Stimulated activated CD8-positive, alpha-beta memory T cell treated with anti-CD3 and anti-CD28 coated beads, Interleukin-15, amount 100 ng/mL, for 4 hours (primary cell): ENCODE data around the gene TFAP2E.

Source experiments
- DNase-seq, 2 donors: peaks; one replicate each; pipeline ENCODE4 v3.0.0-alpha.2; 2020; ENCODE audit warnings: low read depth in 2 of 2

The TFAP2E gene

DNA sequence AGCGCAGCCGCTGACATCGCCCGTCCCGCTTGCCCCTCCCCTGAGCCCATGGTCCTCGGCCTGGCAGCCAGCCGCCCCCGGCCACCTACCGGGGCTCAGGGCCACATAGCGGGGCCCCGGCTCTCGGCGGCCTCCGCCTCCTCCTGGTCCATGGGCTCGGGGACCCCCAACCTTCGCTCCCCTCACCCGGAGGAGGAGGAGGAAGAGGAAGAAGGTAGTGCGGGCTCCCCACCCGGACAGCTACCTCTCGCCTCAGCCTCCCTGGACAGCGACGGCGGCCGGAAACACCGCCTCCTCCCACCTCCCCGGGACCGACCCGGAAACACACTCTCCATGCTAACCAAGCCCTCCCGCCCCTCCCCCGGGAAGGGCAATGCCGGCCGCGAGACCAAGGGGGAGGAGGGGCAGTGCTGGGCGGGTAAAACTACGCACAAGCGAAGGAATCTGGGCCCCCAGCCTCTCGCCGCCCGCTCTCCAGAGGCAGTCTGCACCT, 15.9 kb upstream of the TFAP2E start, which contains the start of gene KIAA0319L:
KIAA0319L (minus strand) TSS at position 286 of the 493 bp plus-strand sequence. CDS start 2,912 bp downstream, outside the sequence.
- DNase-seq, result no peak

DNA sequence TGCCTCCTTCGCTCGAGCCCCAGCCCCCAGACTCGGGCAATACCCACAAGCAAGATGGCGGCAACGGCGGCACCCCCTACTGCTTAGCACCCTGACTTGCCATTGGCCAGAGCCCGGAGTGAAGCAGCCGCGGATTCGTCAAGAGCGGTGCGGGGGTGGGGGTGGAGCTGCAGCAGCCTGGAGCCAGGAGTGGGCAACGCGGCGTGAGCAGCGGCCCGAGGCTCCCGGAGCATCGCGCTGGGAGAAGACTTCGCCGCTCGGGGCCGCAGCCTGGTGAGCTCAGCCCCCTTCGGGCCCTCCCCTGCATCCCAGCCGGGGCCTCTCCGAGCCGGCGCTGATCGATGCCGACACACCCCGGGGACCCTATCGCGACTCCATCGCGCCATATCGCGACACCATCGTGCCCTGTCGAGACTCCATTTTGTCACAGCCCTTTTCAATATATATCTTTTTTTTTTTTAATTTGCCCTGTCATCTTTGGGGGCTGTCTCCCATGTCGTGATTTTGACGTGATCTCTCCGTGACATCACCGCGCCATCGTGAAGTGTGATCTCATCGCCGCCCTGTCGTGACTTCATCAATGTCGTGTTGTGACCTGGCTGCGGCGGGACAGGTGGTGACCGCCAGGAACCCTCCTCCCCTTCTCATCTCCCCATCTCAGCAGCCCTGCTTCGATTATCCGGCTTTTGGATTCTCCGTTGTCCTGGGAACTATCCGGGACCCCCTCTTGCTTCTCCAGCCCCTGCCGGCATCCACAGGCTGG, 15.3 kb upstream of the TFAP2E start, which contains the start of gene NCDN:
NCDN (plus strand) TSS at position 189 of the 763 bp plus-strand sequence; CDS start at position 581, 392 bp downstream.
- DNase-seq, result peak; percentile 94 to 95

DNA sequence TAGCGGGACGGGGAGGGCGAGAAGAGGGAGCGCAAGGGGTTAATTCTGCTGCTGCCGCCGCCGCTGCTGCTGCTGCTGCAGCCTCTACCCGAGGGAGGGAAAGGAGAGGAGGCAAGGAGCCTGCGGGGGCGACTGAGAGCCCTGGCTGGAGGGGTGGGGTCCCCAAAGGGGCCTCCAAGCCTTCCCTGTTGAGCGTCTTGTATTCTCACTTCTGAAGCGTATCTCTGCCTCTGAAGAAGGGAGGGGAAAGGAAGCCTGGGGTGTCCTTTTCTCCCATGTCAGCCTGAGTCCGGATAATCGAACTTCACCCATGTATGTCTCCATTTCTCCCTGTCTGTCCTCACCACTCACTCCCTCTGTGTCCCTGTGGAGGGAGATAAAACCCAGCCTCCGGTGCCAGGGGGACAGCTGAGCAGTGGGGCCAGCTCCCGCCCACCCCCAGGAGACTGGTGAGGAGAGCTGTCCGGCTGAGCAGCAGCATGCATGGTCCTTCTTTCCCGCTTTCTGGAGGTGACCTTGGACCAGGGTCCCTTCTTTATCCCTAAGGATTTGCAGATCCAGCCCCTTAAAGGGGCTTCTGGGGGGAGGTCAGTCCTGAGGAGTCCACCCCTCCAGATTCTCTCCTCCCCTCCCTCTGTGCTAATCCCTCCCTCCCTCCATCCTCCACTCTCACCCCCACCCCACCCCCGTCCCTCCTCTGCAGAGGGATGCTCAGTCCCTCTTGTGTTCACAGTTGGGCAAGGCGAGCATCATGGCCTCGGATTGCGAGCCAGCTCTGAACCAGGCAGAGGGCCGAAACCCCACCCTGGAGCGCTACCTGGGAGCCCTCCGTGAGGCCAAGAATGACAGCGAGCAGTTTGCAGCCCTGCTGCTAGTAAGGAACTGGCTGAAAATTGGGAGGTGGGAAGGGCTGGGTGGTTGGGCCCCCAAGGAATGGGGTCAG, 14.5 kb upstream of the TFAP2E start:
- no peak for DNase-seq

DNA sequence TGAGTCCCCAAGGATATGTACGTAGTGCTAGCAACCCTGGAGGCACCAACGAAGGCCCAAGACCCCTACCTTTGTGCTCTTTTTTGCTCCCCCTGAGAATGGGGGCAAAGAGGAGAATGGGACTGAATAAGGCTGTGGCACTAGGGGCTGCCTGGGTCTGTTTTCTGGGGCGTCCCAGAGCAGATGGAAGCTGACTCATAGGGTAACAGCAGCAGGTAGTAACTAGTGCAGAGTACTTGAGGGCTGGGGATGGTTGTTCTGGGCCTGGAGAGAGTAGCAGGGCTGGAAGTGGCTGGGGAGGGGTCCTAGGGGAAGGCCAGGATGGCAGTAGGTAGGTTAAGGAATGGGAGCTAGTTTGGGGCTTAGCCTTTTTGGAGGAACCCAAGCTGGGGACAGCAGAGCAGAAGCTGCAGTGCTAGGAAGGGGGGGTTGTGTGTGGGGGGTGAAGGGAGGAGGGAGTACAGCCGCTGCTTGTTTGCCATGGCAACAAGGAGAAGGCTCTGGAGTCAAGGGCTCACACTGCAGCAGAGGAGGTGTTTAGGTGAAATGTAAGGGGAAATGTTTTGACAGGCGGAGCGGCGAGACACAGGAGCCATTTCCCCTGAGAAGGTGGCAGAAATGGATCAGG, 13.7 kb upstream of the TFAP2E start:
- DNase-seq, result no peak

DNA sequence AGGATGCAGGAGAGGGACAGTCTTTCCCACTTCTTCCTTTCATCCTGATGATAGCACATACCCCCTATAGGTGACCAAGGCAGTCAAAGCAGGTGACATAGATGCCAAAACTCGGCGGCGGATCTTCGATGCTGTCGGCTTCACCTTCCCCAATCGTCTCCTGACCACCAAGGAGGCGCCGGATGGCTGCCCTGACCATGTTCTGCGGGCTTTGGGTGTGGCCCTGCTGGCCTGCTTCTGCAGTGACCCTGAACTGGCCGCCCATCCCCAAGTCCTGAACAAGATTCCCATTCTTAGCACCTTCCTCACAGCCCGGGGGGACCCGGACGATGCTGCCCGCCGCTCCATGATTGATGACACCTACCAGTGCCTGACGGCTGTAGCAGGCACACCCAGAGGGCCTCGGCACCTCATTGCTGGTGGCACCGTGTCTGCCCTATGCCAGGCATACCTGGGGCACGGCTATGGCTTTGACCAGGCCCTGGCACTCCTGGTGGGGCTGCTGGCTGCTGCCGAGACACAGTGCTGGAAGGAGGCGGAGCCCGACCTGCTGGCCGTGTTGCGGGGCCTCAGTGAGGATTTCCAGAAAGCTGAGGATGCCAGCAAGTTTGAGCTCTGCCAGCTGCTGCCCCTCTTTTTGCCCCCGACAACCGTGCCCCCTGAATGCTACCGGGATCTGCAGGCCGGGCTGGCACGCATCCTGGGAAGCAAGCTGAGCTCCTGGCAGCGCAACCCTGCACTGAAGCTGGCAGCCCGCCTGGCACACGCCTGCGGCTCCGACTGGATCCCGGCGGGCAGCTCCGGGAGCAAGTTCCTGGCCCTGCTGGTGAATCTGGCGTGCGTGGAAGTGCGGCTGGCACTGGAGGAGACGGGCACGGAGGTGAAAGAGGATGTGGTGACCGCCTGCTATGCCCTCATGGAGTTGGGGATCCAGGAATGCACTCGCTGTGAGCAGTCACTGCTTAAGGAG, 12.6 kb upstream of the TFAP2E start:
- no peak for DNase-seq

DNA sequence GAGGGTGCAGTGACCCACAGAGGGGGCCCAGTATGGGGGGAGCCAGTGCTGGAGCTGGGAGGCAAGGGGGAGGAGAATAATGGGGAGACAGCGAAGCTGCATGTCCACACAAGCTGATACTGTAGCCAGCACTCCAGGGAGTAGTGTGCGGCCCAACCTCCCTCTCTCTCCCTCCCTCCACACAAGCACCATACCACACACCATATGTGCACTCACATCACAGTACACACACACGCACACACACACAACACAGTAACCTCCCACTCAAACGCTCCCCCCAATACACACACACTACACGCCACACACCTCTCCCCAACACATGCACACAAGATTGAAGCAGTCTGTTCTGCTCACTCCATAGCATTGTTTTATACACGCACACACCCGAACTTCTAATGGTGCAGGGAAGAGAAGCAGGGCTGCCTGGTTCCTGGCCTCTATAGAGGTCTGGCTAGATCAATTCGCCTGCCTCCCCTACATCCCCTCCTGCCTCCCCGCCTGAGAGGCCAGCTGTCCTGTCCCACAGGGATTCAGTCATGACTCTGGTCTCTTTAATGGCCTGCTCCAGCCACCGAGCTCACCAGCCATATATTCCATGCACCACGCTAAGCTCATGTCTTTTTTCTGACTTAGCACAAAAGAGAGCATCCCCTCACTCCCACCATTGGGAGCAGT, 11.7 kb upstream of the TFAP2E start:
- DNase-seq, result no peak

DNA sequence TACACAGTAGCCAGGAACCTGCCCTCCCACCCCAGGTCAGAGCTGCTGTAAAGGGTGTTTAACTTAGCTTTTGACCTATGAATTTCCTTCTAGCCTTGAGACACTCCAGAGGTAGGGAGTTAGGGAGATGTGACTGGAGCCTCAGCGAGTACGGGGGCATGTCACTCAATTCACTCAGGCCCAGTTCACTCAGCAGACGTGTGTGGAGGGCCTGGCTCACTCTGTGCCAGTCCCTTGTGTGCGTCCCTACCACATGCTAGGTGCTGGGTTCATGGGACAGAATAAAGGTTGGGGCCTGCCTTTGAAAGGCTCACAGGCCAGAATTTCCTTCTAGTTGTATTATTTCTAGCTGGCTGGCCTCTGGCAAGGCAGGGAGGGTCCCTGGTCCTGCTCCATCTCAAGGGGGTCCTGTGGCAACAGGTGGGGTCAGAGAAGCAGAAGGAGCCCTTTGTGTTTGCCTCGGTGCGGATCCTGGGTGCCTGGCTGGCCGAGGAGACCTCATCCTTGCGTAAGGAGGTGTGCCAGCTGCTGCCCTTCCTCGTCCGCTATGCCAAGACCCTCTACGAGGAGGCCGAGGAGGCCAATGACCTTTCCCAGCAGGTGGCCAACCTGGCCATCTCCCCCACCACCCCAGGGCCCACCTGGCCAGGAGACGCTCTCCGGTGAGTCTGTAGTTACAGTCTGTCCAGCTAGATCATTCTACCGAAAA, 11.0 kb upstream of the TFAP2E start:
- DNase-seq, result no peak

DNA sequence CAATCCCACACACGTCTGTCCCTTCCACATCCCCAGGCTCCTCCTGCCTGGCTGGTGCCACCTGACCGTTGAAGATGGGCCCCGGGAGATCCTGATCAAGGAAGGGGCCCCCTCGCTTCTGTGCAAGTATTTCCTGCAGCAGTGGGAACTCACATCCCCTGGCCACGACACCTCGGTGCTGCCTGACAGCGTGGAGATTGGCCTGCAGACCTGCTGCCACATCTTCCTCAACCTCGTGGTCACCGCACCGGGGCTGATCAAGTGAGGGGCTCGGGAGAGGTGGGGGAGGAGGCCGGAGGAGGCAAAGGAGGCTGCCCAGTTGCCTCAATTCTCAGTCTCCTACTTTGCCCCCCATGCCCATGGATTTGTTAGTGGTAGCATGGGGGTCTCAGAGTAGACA, 9.9 kb upstream of the TFAP2E start:
- no peak for DNase-seq

DNA sequence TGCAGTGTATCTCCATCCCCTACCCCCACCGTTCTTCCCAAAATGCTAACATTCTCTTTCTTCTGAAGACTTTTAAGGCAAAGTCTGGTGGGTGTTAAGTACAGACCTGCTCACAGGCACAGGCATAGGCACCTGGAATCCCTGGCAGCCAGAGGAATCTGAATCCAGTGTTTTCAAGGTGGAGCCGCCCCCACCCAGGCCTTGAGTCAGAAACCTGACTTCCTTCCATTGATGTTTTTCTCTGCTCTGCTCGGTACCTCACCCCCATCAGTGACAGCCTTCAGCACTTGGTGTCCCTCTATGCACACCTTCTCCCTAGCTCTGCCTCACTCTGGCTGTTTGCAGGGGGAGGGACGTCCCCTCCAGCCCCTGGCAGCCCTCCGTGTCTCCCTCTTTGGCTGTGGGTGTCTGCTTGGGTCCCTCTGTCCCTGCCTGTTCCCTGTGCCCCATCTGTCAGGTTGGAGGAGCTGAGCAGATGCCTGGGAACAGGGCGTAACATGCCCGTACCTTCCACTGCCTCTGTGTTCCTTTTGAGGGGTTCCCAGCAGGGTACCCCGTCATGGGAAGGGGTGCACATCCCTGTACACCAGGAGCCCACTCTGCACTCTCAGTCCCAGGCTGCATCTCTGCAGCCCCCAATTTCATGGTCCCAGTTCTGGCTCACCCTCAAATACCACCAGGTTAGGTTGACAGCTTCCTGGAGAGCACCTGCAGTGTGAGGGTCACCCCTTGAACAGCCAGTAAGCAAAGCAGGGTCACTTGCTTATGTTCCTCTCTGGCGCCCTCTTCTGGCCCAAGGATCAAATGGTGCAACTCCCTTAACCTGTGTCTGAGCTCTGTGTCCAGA, 8.9 kb upstream of the TFAP2E start:
- DNase-seq, result peak in 1 of 2 donors; percentile 62

DNA sequence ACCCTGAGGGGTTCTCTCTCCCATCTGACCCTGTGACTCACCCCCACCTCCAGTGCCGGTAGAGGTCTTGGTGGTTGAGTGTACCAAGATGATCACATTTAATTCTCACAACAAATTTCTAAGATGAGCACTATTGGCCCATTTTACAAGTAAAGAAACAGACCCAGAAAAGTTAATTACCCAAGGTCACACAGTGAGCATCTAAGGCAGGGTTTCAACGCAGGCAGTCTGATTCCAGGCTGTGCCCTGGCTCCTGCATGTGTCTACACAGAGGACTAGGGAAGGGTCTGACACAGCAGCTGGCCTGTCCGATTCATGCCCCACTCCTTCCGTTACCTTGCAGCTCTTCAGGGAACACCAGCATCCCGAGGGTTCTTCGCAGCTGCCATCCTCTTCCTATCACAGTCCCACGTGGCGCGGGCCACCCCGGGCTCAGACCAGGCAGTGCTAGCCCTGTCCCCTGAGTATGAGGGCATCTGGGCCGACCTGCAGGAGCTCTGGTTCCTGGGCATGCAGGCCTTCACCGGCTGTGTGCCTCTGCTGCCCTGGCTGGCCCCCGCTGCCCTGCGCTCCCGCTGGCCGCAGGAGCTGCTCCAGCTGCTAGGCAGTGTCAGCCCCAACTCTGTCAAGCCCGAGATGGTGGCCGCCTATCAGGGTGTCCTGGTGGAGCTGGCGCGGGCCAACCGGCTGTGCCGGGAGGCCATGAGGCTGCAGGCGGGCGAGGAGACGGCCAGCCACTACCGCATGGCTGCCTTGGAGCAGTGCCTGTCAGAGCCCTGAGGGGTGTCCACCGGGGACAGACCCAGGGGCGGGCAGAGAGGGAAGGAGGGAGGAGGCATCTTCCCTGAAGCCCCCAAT, 8.0 kb upstream of the TFAP2E start:
- no peak for DNase-seq

DNA sequence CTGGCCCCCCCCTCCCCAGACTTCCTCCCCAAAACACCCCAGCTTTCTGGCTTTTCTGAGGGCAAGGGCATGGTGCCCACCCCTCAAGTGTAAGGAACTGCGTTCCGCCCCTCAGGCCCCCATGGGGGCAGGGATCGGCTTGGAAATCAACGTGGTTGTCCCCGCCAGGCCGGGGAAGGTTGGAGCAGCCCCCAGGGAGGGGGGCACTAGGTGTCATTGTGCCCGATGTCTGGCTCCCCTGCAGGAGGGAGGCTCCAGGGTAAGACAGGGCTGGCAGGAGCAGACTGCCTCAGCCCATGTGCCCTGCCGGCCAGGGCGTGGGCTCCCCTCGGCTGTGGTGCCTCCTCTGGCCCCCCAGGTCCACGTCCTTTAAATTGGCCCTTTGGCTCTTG, 7.4 kb upstream of the TFAP2E start:
- DNase-seq, result no peak

DNA sequence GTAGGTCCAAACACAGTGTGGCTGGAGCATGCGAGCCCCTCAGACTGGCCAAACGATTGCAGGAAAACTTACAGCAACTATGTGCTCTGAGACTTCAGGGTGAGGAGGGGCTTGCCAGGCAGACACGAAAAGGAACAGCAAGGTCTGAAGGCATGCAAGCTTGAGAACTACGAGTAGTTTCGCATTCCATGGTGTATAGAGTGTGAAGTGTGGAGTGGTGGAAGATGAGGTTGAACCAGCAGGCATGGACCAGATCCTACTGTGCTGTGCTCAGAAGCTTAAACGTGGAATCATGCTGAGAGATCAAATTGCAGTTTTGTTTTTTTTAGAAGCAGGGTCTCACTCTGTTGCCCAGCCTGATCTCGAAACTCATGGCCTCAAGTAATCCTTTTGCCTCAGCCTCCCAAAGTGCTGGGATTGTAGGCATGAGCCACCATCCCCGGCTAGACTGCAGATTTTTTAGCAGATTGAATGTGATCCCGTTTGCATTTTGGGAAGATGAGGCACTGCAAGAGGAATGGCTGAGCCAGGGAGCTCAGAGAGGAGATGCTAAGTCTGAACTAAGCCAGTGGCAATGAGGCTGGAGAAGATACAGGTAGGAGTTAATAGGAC, 5.1 kb upstream of the TFAP2E start:
- DNase-seq, result no peak

DNA sequence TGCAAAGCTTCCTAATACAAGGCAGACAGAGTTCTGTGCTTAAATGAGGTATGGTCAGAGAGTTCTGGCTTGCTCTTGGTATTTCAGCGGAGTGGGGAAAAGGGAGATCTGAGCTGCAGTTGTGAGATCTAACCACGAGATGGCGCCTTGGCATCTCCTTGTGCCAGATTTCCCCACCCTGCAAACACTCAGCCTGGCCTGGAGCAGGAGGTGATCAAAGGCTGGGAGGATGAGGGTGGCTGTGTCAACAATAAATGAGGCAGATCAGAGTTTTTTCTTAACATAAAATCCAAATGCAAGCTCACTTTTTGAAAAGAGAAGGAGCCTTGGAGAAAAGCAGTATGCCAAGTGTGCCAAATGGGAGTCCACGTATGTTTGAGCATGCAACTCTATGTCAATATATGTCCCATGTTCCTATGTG, 4.1 kb upstream of the TFAP2E start:
- no peak for DNase-seq

DNA sequence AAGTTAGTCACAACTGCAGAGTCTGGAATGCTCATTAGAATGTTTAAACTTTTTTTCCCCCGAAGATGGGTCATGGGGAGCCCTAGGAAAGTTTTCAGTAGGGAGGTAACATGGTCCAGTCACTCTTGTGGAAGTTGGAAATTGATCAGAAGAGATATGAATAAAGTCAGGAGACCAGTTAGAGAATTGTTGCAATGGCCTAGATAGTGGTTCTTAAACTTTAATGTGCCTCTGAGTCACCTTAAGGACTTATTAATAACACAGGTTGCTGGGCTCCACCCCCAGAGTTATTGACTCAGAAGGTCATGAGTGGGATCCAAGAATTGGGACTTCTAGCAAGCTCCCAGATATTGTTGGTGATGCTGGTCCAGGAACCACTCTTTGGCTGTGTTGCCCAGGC, 3.2 kb upstream of the TFAP2E start:
- DNase-seq, result no peak

DNA sequence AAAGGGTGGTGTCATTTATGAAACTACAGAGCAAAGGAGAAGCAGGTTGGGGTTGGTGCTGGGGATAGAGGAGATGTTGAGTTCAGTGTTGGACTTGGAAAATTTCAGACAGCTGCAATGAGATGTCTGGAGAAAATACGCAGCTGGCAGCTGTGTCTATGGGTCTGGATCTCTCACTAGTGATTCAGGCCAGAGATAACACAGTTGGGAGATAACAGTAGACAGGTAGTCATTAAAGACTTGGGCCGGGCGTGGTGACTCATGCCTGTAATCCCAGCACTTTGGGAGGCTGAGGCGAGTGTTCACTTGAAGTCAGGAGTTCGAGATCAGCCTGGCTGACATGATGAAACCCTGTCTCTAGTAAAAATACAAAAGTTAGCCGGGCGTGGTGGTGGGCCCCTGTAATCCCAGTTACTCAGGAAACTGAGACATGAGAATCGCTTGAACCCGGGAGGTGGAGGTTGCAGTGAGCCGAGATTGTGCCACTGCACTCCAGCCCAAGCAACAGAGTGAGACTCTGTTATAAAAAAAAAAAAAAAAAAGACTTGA, 2.5 kb upstream of the TFAP2E start:
- no peak for DNase-seq

DNA sequence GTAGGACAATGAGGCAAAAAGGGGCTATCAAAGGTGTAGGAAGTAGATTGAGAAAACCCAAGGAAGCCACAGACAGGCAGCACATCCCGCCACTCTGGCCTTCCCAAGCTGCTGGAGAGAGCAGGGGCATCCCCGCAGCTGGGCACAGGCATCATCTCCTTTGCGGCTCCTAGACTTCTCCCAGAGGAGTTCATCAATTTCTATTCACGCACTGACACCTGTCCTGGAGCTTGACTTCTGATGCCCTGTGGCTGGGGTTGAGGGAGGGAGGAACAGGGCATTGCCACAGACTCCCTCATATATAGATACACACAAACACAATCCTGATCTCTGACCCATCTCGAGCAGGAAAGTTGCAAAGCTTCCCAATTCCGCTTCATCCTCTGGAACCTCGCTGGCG, 1.9 kb upstream of the TFAP2E start:
- no peak for DNase-seq

DNA sequence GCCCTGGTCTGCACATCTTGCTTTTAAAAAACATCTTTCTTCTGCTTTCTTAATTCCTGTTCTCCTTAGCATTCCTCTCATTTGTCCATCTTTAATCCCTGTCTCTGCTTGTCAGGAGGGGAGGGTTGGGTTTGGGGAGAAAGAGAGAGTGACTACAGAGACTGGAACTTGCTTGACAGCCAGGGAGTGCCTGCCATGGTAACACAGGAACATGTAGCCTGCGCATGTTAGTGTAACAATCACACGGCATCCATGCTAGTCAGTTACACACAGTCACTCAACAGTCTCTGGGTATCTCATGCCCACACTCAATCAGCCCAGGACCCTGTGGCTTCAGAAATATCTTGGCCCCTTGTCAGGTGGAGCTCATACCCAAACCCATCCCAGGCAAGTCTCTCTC, 818 bp upstream of the TFAP2E start:
- no peak for DNase-seq
